ENCODE results near the gene FHL3. TPM values are rescaled to one million over a fixed set of nuclear protein-coding genes. Genes with fewer than 3 reads are reported as not detected.

Gene FHL3
- total RNA-seq, 2 donors from 2014 or later = 55.6 to 80.7 TPM

DNA sequence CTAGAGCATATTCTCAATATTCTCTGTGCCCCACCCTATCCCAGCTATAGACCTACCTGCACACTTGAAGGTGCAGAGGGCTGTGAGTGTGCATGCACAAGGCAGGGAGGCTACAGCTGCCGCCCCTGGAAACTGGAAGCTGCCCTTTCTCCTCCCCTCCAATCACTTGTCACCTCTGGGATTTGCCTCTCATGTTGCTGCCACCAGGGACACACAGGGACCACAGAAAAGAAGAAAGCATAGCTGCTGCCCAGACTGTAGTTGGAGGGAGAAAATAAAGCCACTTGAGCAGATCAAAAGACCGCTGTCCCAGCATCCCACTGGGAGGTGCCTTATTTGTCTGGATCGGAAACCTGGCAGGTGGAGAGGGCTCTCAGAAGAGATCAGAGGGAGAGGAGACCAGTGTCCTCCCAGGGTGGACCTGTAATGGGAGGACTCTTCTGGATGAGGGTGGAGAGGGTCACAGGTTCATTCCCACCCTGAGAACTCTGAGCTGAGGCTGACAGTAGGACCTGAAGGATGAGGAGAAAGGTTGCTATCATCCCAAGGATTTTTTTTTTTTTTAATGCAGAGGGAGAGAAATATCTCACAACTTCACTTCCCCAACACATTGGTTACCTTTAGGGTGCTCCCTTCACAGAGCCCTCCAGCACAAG lies 50.9 kb downstream of the FHL3 start:
- intact Hi-C loops (cut with DNase I) = loop anchor here in 1 of 2 donors (10.0 kb wide), 1 partner anchor 1960 kb away; no protein-coding TSS in a partner anchor
- no peak for DNase-seq (ENCODE audit: low spot score)

DNA sequence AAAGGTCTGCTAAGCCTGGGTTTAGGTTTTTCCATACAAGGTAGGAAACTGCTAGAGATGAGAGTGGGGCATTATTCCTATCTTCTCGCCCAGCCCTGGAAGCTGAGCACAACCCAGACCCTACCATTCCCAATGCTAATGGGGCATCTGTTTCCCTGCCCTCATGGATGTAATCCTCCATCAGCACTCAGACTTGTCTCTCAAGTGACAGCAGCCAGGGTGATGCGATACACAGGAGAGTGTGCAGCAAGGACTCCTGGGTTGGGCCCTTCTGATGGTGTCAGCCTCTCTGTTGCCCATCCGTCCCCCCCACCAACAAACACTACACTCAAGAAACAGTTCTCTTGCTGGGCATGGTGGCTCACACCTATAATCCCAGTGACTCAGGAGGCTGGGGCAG lies 52.6 kb downstream of the FHL3 start:
- no peak for DNase-seq (ENCODE audit: low spot score)
- intact Hi-C loops (cut with DNase I) = loop anchor here in 1 of 2 donors (10.0 kb wide), 1 partner anchor 1958 kb away; no protein-coding TSS in a partner anchor

DNA sequence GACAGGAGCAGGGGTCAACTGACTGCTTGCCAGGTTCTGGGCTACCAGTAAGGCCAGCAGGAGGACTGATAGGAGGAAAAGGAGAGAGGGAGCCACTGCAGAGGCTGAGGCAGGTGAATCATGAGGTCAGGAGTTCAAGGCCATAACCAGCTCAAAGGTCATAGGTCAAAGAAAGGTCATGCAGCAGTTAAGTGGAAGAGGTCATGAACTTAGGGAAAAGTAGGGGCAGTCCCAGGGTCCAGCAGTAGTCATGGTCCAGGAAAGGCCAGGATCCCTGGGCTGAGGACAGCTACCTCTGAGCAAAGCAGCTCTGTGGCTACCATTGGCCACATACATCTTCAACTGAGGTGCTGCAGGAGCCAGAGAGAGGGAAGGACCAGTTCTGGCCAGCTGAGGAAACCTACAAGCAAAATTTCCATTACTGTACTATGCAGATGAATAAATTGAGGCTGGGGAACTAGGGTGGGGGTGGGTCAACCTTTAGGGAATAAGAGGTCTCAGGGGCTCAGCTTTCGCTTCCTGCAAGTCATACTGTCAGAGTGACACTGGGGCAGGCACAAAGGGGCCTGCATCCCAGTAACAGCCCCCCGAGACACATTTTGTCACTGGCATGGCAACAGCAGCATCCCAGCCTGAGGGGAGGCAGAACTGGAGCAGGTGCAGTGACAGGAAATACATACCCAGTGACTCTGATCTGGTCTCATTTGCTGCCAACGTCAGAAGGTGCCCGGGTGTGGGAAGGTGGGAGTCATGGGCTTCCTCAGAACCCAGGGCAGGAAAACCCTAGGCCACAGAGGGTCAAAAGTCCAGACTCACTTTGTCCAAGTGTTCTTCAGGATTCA lies 53.3 kb downstream of the FHL3 start:
- intact Hi-C loops (cut with DNase I) = loop anchor here in 1 of 2 donors (10.0 kb wide), 1 partner anchor 1957 kb away; no protein-coding TSS in a partner anchor
- DNase-seq (ENCODE audit: low spot score) = no peak

DNA sequence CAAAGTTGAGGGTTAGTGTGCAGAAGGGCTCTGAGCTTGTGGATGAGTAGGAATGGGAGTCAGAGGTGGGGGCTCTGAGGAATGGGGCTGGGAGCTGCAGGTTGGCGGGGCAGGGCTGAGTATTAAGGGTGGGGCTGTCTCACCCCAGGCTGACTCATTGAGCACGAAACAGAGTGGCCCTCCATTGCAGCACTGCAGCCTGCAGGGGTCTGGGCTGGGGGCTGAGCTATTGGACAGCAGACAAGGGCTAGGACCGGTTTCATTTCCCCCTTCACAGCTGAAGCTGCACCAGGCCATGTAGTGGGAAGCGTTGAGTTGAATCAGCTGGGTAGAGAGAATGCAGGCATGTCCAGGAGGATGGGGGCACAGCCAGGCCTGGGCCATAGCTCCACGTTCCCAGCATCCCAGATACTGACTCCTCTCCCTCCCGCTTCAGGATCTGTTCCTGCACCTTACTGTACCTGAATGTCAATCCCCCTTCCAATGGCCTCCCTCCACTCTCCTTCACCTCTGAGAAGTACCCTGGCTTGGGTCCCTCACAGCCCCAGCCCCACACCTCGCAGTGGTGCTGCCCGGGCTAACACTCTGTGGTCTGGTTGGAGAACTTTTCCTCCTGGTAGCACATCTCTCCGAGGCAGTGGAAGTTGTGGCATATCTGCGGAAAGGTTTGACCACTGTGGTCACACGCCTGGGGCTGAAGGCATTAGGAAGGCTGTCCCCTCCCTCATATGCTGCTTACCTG lies 54.1 kb downstream of the FHL3 start:
- no peak for DNase-seq (ENCODE audit: low spot score)
- intact Hi-C loops (cut with DNase I) = loop anchor here in 1 of 2 donors (10.0 kb wide), 1 partner anchor 1956 kb away; no protein-coding TSS in a partner anchor

DNA sequence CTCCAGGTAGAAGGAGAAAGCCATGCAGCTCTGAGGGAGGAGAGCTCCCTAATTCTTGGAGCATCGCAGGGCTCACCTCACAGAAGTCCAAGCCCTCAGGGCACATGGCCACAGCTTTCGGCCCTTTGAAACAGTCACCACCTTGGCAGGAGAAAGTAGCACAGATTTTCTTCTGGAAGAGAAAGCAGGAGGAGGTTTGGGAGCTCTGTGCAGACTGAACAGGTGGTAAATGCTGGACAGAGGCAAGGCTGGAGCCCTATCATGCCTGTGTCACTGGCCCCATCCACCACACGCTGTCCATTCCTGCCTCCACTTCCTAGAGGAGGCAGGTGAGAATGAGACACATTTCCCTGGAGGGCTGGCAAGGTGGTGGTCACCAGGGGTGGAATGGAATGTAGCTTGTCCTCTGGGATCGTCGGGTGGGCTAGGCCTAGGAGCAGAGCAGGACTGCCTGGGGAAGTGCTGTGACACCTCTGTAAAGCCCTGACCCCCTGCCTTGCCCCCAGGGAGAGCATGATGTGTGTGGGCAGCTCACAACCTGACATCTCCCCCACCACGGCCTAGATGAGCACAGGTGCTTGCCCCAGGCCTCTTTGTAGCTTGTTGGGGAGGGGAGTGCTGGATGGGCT lies 55.7 kb downstream of the FHL3 start:
- intact Hi-C loops (cut with DNase I) = loop anchor here in 1 of 2 donors (10.0 kb wide), 1 partner anchor 1955 kb away; no protein-coding TSS in a partner anchor
- DNase-seq (ENCODE audit: low spot score) = no peak

DNA sequence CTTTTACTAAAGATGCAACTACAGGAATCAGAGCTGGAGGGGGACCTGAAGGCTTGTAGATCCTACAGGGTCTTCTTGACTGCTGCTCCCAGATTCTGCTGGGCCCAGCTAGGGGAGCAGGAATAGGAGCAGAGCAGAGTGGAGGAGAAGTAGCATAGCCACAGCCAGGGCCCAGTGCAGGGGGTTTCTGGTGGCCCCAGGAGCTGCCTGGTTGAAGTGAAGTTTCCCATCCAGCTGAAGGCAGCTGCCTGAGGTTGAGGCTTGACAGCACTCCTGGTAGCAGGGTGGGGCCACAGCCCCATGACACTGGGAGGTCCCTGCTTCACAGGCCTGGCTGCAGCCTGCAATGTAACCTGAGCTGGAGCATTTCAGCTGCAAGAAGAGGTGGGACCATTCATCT lies 56.5 kb downstream of the FHL3 start:
- intact Hi-C loops (cut with DNase I) = no loop called here
- DNase-seq (ENCODE audit: low spot score) = no peak

DNA sequence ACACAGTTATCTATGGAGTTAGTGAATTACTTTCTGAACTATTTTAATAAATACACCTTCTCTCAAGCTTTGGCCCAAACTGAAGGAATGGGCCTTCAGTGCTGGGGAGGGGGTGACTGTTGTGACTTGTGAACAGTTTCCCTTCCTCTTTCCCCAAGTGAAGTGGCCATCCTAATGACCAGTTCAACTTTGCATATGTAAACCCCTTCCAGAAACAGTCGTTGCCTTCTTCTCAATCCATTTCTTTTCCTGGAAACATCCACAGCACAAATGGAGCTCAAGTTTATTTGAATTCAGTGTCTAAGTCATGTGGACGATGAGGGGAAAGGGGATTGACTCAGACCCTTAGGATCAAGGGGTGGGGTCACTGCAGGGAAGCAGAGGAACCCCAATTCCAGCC lies 57.1 kb downstream of the FHL3 start:
- no peak for DNase-seq (ENCODE audit: low spot score)
- intact Hi-C loops (cut with DNase I) = no loop called here

DNA sequence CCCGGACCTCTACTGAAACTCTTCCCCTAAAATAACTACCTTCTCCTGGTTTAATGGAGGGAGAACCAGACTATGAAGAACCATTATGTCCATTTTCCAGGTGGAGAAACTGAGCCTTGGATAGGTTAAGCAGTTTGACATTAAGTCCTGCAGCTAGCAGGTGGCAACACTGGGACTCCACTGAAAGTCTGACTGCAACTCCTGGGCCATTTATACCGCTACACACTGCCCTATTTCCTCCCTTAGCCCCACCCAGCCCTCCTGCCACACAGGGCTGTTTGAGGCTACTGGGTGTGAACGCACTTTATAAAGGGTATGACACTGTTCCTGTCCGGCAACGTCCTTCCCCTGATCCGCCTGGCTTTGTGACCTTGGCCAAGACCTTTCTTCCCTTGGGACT lies 58.0 kb downstream of the FHL3 start:
- no peak for DNase-seq (ENCODE audit: low spot score)
- intact Hi-C loops (cut with DNase I) = no loop called here

Other genes with a start within 250 kb of the FHL3 start
- gene EPHA10, start 240.4 kb downstream of the FHL3 start, total RNA-seq = under 1 TPM in 1 of 2 donors, not detected in 1; 0.05 TPM
- gene MANEAL, start 211.7 kb downstream of the FHL3 start, total RNA-seq = 1 to 10 TPM; 1.8 to 1.9 TPM
- 10 to 100 TPM; 40.2 to 42.1 TPM for gene C1orf122, start 197.7 kb downstream of the FHL3 start, total RNA-seq
- gene YRDC, start 197.3 kb downstream of the FHL3 start, total RNA-seq = 10 to 100 TPM in 1 of 2 donors, 1 to 10 TPM in 1; 7.1 to 12.0 TPM
- gene MTF1, start 145.9 kb downstream of the FHL3 start, total RNA-seq = 10 to 100 TPM; 17.8 to 19.8 TPM
- gene INPP5B, start 58.5 kb downstream of the FHL3 start, total RNA-seq = 10 to 100 TPM; 28.9 to 31.2 TPM
- gene SF3A3, start 15.5 kb downstream of the FHL3 start, total RNA-seq = 10 to 100 TPM; 42.7 to 48.6 TPM
- gene UTP11, start 7.2 kb upstream of the FHL3 start, total RNA-seq = 10 to 100 TPM; 45.6 to 61.4 TPM
- gene POU3F1, start 41.3 kb upstream of the FHL3 start, total RNA-seq = under 1 TPM; 0.28 to 0.29 TPM